ENCODE measurements around the gene FRMD4A.

DNA sequence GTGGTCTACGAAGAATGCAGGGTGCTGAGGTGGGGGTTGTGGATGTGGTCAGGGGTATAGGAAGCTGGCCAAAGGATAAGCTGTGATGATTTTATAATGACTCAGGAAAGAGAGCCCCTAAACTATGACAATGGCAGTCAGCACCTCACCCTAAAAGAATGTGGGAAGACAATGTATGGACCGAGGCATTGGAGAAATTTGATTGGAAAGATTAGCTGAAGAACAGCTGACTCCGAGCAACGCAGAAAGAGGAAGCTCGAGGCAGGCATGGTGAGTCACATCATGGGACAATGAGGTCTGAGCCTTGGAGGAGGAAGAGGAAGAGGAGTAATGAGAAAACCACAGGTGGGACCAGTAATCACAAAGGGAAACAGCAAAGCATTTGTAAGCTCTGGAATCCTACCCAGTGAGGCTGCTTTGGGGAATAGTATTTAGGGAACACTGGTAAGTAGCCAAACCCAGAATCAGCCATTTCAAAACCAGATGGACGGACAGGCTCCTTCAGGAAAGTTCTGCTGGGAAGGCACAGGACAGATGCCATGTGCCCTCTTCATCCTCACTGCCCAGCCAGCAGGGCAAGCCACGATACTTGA, 448.5 kb downstream of the FRMD4A start:
- no peak for TF ChIP-seq EZH2 (IDR thresholded peaks at IDR 0.05; ENCODE audit: low read length, unreplicated experiment)
- TF ChIP-seq, protein P1, sequence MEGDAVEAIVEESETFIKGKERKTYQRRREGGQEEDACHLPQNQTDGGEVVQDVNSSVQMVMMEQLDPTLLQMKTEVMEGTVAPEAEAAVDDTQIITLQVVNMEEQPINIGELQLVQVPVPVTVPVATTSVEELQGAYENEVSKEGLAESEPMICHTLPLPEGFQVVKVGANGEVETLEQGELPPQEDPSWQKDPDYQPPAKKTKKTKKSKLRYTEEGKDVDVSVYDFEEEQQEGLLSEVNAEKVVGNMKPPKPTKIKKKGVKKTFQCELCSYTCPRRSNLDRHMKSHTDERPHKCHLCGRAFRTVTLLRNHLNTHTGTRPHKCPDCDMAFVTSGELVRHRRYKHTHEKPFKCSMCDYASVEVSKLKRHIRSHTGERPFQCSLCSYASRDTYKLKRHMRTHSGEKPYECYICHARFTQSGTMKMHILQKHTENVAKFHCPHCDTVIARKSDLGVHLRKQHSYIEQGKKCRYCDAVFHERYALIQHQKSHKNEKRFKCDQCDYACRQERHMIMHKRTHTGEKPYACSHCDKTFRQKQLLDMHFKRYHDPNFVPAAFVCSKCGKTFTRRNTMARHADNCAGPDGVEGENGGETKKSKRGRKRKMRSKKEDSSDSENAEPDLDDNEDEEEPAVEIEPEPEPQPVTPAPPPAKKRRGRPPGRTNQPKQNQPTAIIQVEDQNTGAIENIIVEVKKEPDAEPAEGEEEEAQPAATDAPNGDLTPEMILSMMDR (conservative IDR thresholded peaks at IDR 0.05; ENCODE audit: low read depth, low read length), result no peak
